Spleen (tissue), 7 donors: ENCODE data around the gene SEL1L3.

Experiments used
- POLR2A ChIP-seq, 3 donors: fragments of 450-650 bp; IDR thresholded peaks; one replicate each; pipeline ENCODE4 v1.5.1; 2017; ENCODE audit warnings: antibody characterized with exemption in 3 of 3, mild to moderate bottlenecking in 1 of 3
- POLR2AphosphoS5 ChIP-seq, 3 donors: sonication (generic); formaldehyde crosslinking; IDR thresholded peaks; one replicate each; pipeline ENCODE4 v1.5.1; 2017; ENCODE audit warnings: antibody characterized with exemption in 3 of 3
- TF ChIP-seq, protein P1 (sequence below), 11 experiments: fragments of 200-600 bp in 7 of 11; fragments of 450-650 bp in 4 of 11; sonication (generic) in 4 of 11; IDR thresholded peaks in 8 of 11; conservative IDR thresholded peaks in 3 of 11; 1 replicate in 7 of 11; 2 replicates in 4 of 11; pipeline versions ENCODE4 v1.4.0 to v1.8.0; 2016 to 2021; ENCODE audit warnings: antibody characterized with exemption in 11 of 11, inconsistent platforms in 4 of 11, mild to moderate bottlenecking in 1 of 11
- donor health status: DM: no; HTN: no; CAD: no; lungs with moderate emphysema.
- donor health status: DM: no; HTN: no; CAD: no.
- donor health status: DM: no; HTN: no; CAD: no.

DNA sequence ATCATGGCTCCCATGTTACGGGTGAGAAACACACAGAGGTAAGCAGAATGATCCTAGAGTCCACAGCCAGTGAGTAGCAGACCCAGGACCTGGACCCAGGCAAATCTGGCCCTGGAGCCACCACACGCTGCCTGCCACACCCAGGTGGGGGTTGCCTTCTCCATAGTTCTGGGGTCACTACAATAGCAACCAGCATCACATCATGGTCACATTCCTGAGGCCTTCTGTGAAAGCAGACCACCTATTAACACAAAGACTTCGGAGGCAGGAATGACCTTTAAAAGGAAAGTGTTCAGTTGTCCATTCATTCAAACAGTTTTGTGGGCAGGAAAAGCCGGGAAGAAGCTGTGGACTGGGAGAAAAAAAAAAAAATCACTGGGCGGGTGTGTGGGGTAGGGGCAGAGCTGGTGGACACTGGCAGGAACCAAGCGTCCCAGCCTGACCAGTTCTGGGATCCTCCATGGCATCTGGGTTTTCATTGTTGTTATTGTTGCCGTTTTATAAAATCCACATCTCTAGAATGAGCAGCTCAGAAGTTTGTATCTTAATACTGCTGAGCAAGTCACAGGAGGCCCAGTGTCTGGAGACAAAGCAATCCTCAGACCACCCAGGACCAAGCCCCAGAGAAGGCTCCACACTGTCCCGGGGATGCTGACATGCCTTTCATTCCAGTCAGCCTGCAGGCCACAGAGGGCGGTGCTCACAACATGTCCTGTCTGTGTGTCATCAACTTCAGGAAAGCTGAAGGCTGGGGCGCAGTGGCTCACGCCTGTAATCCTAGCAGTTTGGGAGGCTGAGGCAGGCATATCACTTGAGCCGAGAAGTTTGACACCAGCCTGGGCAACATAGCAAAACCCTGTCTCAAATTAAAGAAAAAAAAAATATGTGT is 67.0 kb downstream of the SEL1L3 start:
- no peak for TF ChIP-seq POLR2AphosphoS5 (IDR thresholded peaks at IDR 0.05)
- TF ChIP-seq, protein P1, sequence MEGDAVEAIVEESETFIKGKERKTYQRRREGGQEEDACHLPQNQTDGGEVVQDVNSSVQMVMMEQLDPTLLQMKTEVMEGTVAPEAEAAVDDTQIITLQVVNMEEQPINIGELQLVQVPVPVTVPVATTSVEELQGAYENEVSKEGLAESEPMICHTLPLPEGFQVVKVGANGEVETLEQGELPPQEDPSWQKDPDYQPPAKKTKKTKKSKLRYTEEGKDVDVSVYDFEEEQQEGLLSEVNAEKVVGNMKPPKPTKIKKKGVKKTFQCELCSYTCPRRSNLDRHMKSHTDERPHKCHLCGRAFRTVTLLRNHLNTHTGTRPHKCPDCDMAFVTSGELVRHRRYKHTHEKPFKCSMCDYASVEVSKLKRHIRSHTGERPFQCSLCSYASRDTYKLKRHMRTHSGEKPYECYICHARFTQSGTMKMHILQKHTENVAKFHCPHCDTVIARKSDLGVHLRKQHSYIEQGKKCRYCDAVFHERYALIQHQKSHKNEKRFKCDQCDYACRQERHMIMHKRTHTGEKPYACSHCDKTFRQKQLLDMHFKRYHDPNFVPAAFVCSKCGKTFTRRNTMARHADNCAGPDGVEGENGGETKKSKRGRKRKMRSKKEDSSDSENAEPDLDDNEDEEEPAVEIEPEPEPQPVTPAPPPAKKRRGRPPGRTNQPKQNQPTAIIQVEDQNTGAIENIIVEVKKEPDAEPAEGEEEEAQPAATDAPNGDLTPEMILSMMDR (IDR thresholded peaks at IDR 0.05 in 8 of 11, conservative IDR thresholded peaks at IDR 0.05 in 3 of 11) = no peak
- no peak for TF ChIP-seq POLR2A (IDR thresholded peaks at IDR 0.05)
